H1 (cell line): Measurements from ENCODE around the gene DDX1. TPM values are rescaled to one million over a fixed set of nuclear protein-coding genes. Genes with fewer than 3 reads are reported as not detected.

Source experiments
- CTCF ChIA-PET: fragments of 300-600 bp; sonication (Branson Sonifier 250); formaldehyde crosslinking; loops from one replicate; lab custom pipeline; 2021; ENCODE audit not compliant: partially characterized antibody; lab: Charles Lee
- POLR2A ChIA-PET: fragments of 300-600 bp; sonication (Branson Sonifier 250); formaldehyde crosslinking; loops from one replicate; lab custom pipeline; 2021; ENCODE audit warnings: inconsistent platforms; ENCODE audit not compliant: partially characterized antibody; lab: Charles Lee
- DNase-seq, 2 experiments: peaks; one replicate each; pipeline versions ENCODE4 v3.0.0 to v3.0.0-alpha.2; 2010 to 2022; ENCODE audit warnings: low spot score in 2 of 2, low read depth in 1 of 2, mixed read lengths in 1 of 2
- FAIRE-seq: peaks from 2 replicates; lab custom pipeline; 2011; peaks lifted over from hg19 to GRCh38; lab: Jason Lieb, UNC
- H2AFZ ChIP-seq: 2 replicates; pipeline ENCODE4 v1.8.1; 2012; ENCODE audit warnings: low read length, inconsistent platforms
- H2AK5ac ChIP-seq: 2 replicates; pipeline ENCODE4 v1.6.1; 2013; ENCODE audit warnings: low read depth, low read length
- H2BK120ac ChIP-seq: replicated peaks from 2 replicates; pipeline ENCODE3; 2013; ENCODE audit warnings: low read depth, low read length, inconsistent platforms
- H2BK12ac ChIP-seq: 2 replicates; pipeline ENCODE4 v1.6.1; 2013; ENCODE audit warnings: low read depth, low read length
- H2BK15ac ChIP-seq: 2 replicates; pipeline ENCODE4 v1.6.1; 2013; ENCODE audit warnings: low read length
- H2BK20ac ChIP-seq: 2 replicates; pipeline ENCODE4 v1.6.1; 2013; ENCODE audit warnings: low read length
- H2BK5ac ChIP-seq: 2 replicates; pipeline ENCODE4 v1.6.1; 2013; ENCODE audit warnings: low read depth, low read length
- H3K14ac ChIP-seq: 2 replicates; pipeline ENCODE4 v1.6.1; 2013; ENCODE audit warnings: inconsistent platforms; ENCODE audit not compliant: insufficient read length
- H3K18ac ChIP-seq: 2 replicates; pipeline ENCODE4 v1.6.1; 2013; ENCODE audit warnings: low read length; ENCODE audit errors: extremely low read depth
- H3K23ac ChIP-seq: 2 replicates; pipeline ENCODE4 v1.6.1; 2013; ENCODE audit warnings: inconsistent platforms; ENCODE audit not compliant: insufficient read length
- H3K23me2 ChIP-seq: 2 replicates; pipeline ENCODE4 v1.6.1; 2013; ENCODE audit warnings: low read depth, low read length
- H3K27ac ChIP-seq: 2 replicates; pipeline ENCODE4 v1.6.1; 2011; ENCODE audit warnings: low read depth, low read length, inconsistent platforms
- H3K27me3 ChIP-seq, 4 experiments: replicated peaks in 1 of 4; 1 replicate in 1 of 4; 2 replicates in 3 of 4; pipeline versions ENCODE4 v1.6.1 to v1.8.1; 2011 to 2013; ENCODE audit warnings: low read length in 3 of 4, mild to moderate bottlenecking in 3 of 4, inconsistent platforms in 2 of 4, mixed read lengths in 2 of 4, moderate library complexity in 1 of 4; ENCODE audit not compliant: control insufficient read depth in 3 of 4, insufficient read depth in 3 of 4; ENCODE audit errors: extremely low read depth in 1 of 4
- H3K36me3 ChIP-seq, 4 experiments: 2 replicates each; pipeline versions ENCODE4 v1.6.1 to v1.8.1; 2011 to 2013; ENCODE audit warnings: mild to moderate bottlenecking in 4 of 4, low read length in 3 of 4, moderate library complexity in 2 of 4, control low read depth in 1 of 4, inconsistent platforms in 1 of 4; ENCODE audit not compliant: insufficient read depth in 4 of 4, control insufficient read depth in 2 of 4
- H3K4ac ChIP-seq: replicated peaks from 2 replicates; pipeline ENCODE3; 2013; ENCODE audit warnings: low read length, low read depth, mixed read lengths, inconsistent platforms; ENCODE audit not compliant: insufficient read length
- H3K4me1 ChIP-seq, 4 experiments: replicated peaks in 1 of 4; 1 replicate in 1 of 4; 2 replicates in 3 of 4; pipeline versions ENCODE4 v1.6.1 to v1.8.1; 2011 to 2013; ENCODE audit warnings: low read length in 3 of 4, inconsistent platforms in 2 of 4, mixed read lengths in 1 of 4; ENCODE audit not compliant: insufficient read depth in 4 of 4, control insufficient read depth in 3 of 4
- H3K4me2 ChIP-seq, 2 experiments: 2 replicates each; pipeline versions ENCODE4 v1.6.1 to v1.8.1; 2011 to 2013; ENCODE audit warnings: low read depth in 2 of 2, low read length in 2 of 2, control low read depth in 1 of 2, inconsistent platforms in 1 of 2, mild to moderate bottlenecking in 1 of 2; ENCODE audit not compliant: insufficient read depth in 1 of 2
- H3K4me3 ChIP-seq, 4 experiments: fragments of 200-600, 300-600 bp in 1 of 4; sonication (generic), shearing (Covaris generic), sonication (Bioruptor Twin) in 1 of 4; 2 replicates each; pipeline versions ENCODE4 v1.5.1 to v1.8.1; 2011 to 2016; ENCODE audit warnings: low read length in 4 of 4, low read depth in 3 of 4, control low read depth in 2 of 4, inconsistent platforms in 2 of 4, mild to moderate bottlenecking in 2 of 4, mixed read lengths in 1 of 4, moderate library complexity in 1 of 4; ENCODE audit not compliant: insufficient read depth in 2 of 4; ENCODE audit errors: extremely low read depth in 1 of 4
- H3K56ac ChIP-seq: replicated peaks from 2 replicates; pipeline ENCODE3; 2013; ENCODE audit warnings: low read depth, mild to moderate bottlenecking, mixed read lengths, low read length, inconsistent platforms; ENCODE audit not compliant: insufficient read length
- H3K79me1 ChIP-seq: 2 replicates; pipeline ENCODE4 v1.6.1; 2013; ENCODE audit warnings: low read depth, low read length, control low read depth
- H3K79me2 ChIP-seq, 2 experiments: 2 replicates each; pipeline versions ENCODE4 v1.6.1 to v1.8.1; 2012 to 2013; ENCODE audit warnings: low read length in 2 of 2, mild to moderate bottlenecking in 2 of 2, inconsistent platforms in 1 of 2; ENCODE audit not compliant: insufficient read depth in 2 of 2, control insufficient read depth in 1 of 2
- H3K9ac ChIP-seq, 4 experiments: replicated peaks in 1 of 4; 1 replicate in 1 of 4; 2 replicates in 3 of 4; pipeline versions ENCODE4 v1.6.1 to v1.8.1; 2011 to 2013; ENCODE audit warnings: low read depth in 3 of 4, low read length in 3 of 4, control low read depth in 2 of 4, mild to moderate bottlenecking in 2 of 4, moderate library complexity in 2 of 4, inconsistent platforms in 1 of 4; ENCODE audit errors: extremely low read depth in 1 of 4
- H3K9me3 ChIP-seq, 2 experiments: 2 replicates each; pipeline versions ENCODE4 v1.6.1 to v1.8.1; 2012 to 2013; ENCODE audit warnings: mild to moderate bottlenecking in 2 of 2, moderate library complexity in 2 of 2, control low read depth in 1 of 2, inconsistent platforms in 1 of 2, low read depth in 1 of 2, low read length in 1 of 2, mixed read lengths in 1 of 2; ENCODE audit not compliant: insufficient read depth in 2 of 2
- H4K20me1 ChIP-seq, 2 experiments: replicated peaks in 1 of 2; 2 replicates each; pipeline versions ENCODE3 to v1.8.1; 2011 to 2013; ENCODE audit warnings: inconsistent platforms in 2 of 2, low read length in 2 of 2, mild to moderate bottlenecking in 1 of 2; ENCODE audit not compliant: insufficient read depth in 2 of 2, control insufficient read depth in 1 of 2
- H4K5ac ChIP-seq: 2 replicates; pipeline ENCODE4 v1.6.1; 2013; ENCODE audit warnings: low read length, low read depth, mixed read lengths, inconsistent platforms; ENCODE audit not compliant: insufficient read length
- H4K8ac ChIP-seq: 2 replicates; pipeline ENCODE4 v1.8.0; 2013; ENCODE audit warnings: mild to moderate bottlenecking, moderate library complexity, low read length, inconsistent platforms; ENCODE audit not compliant: insufficient read depth; ENCODE audit errors: extremely low read depth
- H4K91ac ChIP-seq: replicated peaks from 2 replicates; pipeline ENCODE3; 2013; ENCODE audit warnings: low read length, mixed read lengths, inconsistent platforms; ENCODE audit not compliant: insufficient read length
- ASH2L ChIP-seq: fragments of 200-600, 300-600 bp; sonication (generic); IDR thresholded peaks from one replicate; pipeline ENCODE4 v1.7.1; 2017; ENCODE audit warnings: low read length
- BACH1 ChIP-seq: IDR thresholded peaks from 2 replicates; pipeline ENCODE4 v1.6.1; 2012; ENCODE audit warnings: low read length, improper control_type of control experiment
- CBX5 ChIP-seq: fragments of 300-800, 300-1000 bp; sonication (generic); IDR thresholded peaks from 2 replicates; pipeline ENCODE4 v1.7.1; 2016; ENCODE audit warnings: antibody characterized with exemption, low read length, low read depth
- GABPA ChIP-seq: IDR thresholded peaks from 2 replicates; pipeline ENCODE4 v1.6.1; 2011; ENCODE audit warnings: mild to moderate bottlenecking, low read length, moderate library complexity, borderline replicate concordance; ENCODE audit not compliant: insufficient read depth
- GTF2F1 ChIP-seq: IDR thresholded peaks from 2 replicates; pipeline ENCODE4 v1.6.1; 2012; ENCODE audit warnings: low read depth, low read length, improper control_type of control experiment, borderline replicate concordance
- PHF8 ChIP-seq: fragments of 200-600 bp; sonication (generic); conservative IDR thresholded peaks from 2 replicates; pipeline ENCODE4 v1.7.1; 2012; ENCODE audit warnings: low read depth, mild to moderate bottlenecking, inconsistent platforms, low read length, moderate library complexity
- POU5F1 ChIP-seq: IDR thresholded peaks from 2 replicates; pipeline ENCODE4 v1.6.1; 2011; ENCODE audit warnings: low read depth, mild to moderate bottlenecking, low read length, moderate library complexity
- SIX5 ChIP-seq: IDR thresholded peaks from 2 replicates; pipeline ENCODE4 v1.6.1; 2011; ENCODE audit warnings: mild to moderate bottlenecking, low read depth, low read length
- YY1 ChIP-seq: IDR thresholded peaks from 2 replicates; pipeline ENCODE4 v1.6.1; 2011; ENCODE audit warnings: low read depth, mild to moderate bottlenecking, low read length
- ZNF274 ChIP-seq: IDR thresholded peaks from 2 replicates; pipeline ENCODE4 v1.7.0; 2012; ENCODE audit warnings: low read length, borderline replicate concordance; ENCODE audit errors: extremely low read depth
- WGBS, 2 experiments: shearing (Covaris generic) in 1 of 2; methylation state at CpG; one replicate each; pipeline versions ENCODE4 v1.1.6 to v1.1.7; 2013 to 2015; ENCODE audit warnings: low lambda C conversion rate in 2 of 2, mixed read lengths in 2 of 2, inconsistent platforms in 1 of 2, low coverage in 1 of 2, missing lambda C conversion rate in 1 of 2; ENCODE audit not compliant: insufficient replicate concordance in 2 of 2, insufficient coverage in 1 of 2, insufficient read length in 1 of 2; ENCODE audit errors: extremely low coverage in 1 of 2, missing lambda C conversion rate in 1 of 2; 5-methylcytosine and 5-hydroxymethylcytosine counted together
- polyA plus RNA-seq, 7 experiments: library from polyadenylated mRNA; depleted of rRNA in 3 of 7; stranded (reverse) in 5 of 7; unstranded in 2 of 7; fragments of >200 nt in 5 of 7; fragments of 200-250 nt in 2 of 7; gene quantifications; 1 replicate in 5 of 7; 2 replicates in 1 of 7; 4 replicates in 1 of 7; pipeline versions ENCODE4 v1.2.1 to v1.2.3, GENCODE V29; 2011 to 2013; ENCODE audit warnings: missing spikeins in 2 of 7, mixed read lengths in 2 of 7
- total RNA-seq: library from RNA; stranded (reverse); fragmentation: NEBNext Ultra II Directional; extraction: Animal tissue kit (Norgen Biotek cat#: 25700); gene quantifications from 2 replicates; pipeline ENCODE4 v1.2.1, GENCODE V29; 2021
- TF ChIP-seq, protein P1 (sequence below): IDR thresholded peaks from 2 replicates; pipeline ENCODE4 v1.6.1; 2012; ENCODE audit warnings: inconsistent platforms

The DDX1 gene
- total and polyA plus RNA-seq, 2 of the 8 experiments (the other 6 are each of a cell fraction or from before 2014, with no cell fraction given): 51.1 to 161 TPM

DNA sequence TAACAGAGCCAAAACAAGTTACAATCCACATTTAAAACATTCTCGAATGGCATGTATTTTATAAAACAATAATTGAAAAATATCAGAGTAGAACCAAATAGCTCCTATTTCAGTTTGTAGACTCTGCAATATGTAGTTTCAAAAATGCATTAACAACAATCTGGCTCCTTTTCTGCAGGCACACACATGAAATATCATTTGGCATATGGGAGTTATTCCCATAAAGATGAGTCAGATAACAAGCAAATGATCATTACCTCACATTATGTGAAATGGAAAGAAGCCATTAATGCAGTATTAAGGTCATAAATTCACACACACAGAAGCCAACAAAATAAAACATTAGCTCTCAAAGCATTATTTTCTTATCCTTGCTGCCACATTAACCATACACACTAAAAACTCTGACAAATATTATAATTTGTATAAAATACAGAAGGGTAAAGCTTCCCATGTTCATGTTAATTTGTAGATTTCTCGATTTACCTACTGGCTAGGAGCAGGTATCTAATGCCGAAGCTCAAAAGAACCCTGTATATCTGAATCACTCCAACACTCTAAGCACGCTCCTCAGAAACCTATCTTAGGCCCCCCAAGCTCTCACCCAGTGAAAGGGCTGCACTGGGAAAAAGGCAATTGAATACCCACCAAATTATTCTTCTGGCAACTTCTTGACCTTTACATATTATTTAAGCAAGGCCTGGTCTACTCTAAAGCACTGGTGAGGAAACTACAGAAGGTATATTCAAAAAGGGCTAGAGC lies 44.4 kb upstream of the DDX1 start:
- Histone ChIP-seq H3K9me3 (no peaks in the 10 kb centered on the region), H3K79me1 (no peaks in the 10 kb centered on the region), H3K79me2 (no peaks in the 10 kb centered on the region), H3K23ac (no peak overlapping the region), H3K4me3 (no peak overlapping the region), H3K23me2 (no peaks in the 10 kb centered on the region), H3K18ac (no peak overlapping the region), H2BK15ac (no peak overlapping the region), H3K27me3 (no peaks in the 10 kb centered on the region), H3K56ac (no peak overlapping the region), H2BK120ac (no peak overlapping the region), H2BK5ac (no peak overlapping the region), H2BK12ac (no peak overlapping the region), H2AFZ (no peak overlapping the region), H4K8ac (no peak overlapping the region), H2BK20ac (no peak overlapping the region), H3K4me1 (no peaks in the 10 kb centered on the region), H3K9ac (no peak overlapping the region), H3K27ac (no peak overlapping the region), H3K36me3 (no peaks in the 10 kb centered on the region; a peak in 1 of 8 replicates), H4K5ac (no peak overlapping the region), H3K4me2 (no peak overlapping the region), H2AK5ac (no peak overlapping the region), H4K91ac (no peak overlapping the region), H3K4ac (no peak overlapping the region), H4K20me1 (peaks cover 0 to 1% of the 10 kb centered on the region in 2 experiments), H3K14ac (no peak overlapping the region)
- FAIRE-seq (no peak), DNase-seq (no peak)
- CTCF ChIA-PET: interaction anchor here (0.6 to 2.5 kb wide), 17 partner anchors 9 to 1668 kb away, joined by 3 to 18 read pairs (median 6); partner anchors contain the start of gene NBAS
- WGBS, 2 experiments: 91% methylated on average over 4 of the region's 4 CpGs; no CpG with 5 or more reads in 1 of the 2 experiments
- POLR2A ChIA-PET: interaction anchor here (0.5 kb wide), 1 partner anchor 205 kb away, joined by 3 read pairs; no protein-coding TSS in a partner anchor
- TF ChIP-seq ZNF274 (no peak), GABPA (no peak), POU5F1 (no peak), YY1 (no peak), PHF8 (no peak), ASH2L (no peak), CBX5 (no peak), BACH1 (no peak), SIX5 (no peak), GTF2F1 (no peak)
- TF ChIP-seq, protein P1, sequence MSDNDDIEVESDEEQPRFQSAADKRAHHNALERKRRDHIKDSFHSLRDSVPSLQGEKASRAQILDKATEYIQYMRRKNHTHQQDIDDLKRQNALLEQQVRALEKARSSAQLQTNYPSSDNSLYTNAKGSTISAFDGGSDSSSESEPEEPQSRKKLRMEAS: no peak
